Measurements from ENCODE around the gene NTN4. TPM values are rescaled to one million over a fixed set of nuclear protein-coding genes. Genes with fewer than 3 reads are reported as not detected.
"Not testable (repeated sequence)": the region's sequence is repeated elsewhere in the genome, so short reads cannot be mapped to it uniquely, and the experiment has no call there.

NTN4 gene
- total RNA-seq, 1 donor from 2014 or later: not detected

DNA sequence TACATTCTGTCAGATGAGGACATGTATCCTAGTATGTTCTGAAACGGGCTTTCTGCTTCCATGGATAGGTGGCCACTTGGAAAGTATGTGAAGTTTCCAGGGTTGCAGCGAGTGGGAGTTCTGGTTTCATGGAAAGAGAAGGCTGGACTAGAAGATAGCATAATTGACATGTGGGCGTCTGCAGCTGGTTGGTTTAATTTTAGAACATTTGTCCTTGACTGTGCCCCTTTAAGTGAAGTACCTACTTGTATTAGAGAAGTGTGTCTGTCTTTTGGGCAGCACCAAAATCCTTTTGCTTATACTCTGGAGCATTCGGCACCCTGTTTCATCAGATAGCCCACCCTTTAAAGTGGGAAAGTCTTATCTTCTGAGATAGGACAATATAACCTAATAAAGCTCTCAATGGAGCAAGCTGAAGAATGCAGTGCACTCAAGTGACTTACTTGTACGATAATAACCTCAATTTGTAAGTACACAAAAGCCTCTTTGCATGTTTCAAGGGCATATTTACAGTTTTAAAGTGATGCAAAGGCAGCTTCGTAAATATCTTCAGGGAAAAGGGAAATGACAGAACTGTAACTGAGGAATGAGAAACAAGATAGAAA lies 35.2 kb downstream of the NTN4 start:
- Mint-ChIP-seq H3K36me3 (ENCODE audit: low read depth) (no peaks in the 10 kb centered on the region), H3K4me1 (no peaks in the 10 kb centered on the region), H3K9me3 (no peaks in the 10 kb centered on the region), H3K27me3 (peaks cover 15% of the 10 kb centered on the region), H3K4me3 (no peak overlapping the region), H3K27ac (no peak overlapping the region)
- no peak for DNase-seq
- intact Hi-C loops (cut with micrococcal nuclease): no loop called here

DNA sequence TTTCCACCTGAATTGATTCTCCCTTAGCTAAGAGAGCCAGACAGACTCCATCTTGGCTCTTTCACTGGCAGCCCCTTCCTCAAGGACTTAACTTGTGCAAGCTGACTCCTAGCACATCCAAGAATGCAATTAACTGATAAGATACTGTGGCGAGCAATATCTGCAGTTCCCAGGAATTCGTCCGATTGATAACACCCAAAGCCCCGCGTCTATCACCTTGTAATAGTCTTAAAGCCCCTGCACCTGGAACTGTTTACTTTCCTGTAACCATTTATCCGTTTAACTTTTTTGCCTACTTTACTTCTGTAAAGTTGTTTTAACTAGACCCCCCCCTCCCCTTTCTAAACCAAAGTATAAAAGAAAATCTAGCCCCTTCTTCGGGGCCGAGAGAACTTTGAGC lies 44.5 kb downstream of the NTN4 start:
- H3K4me3 Mint-ChIP-seq; H3K4me1 Mint-ChIP-seq; DNase-seq; H3K27ac Mint-ChIP-seq; H3K36me3 Mint-ChIP-seq (ENCODE audit: low read depth); intact Hi-C loops (cut with micrococcal nuclease); H3K9me3 Mint-ChIP-seq: not testable (repeated sequence)
- H3K27me3 Mint-ChIP-seq: peaks cover 16% of the 10 kb centered on the region

DNA sequence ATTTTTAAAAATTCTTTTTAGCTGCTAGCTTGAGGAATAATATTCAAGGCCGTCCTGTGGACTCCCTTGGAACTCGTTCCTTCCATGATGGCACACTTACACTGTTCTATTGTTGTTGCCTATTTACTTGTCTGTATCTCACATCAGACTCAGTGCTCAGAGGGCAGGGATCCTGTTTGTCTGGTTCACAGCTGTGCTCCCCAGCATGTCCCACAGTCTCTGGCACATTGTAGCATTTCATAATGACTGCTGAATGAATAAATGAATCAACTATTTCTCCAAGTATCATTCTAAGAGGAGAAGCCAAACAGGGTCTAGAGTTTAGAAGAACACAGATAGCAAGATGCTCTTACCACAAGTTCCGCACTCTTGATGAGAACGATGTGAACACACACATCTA lies 48.0 kb downstream of the NTN4 start:
- Mint-ChIP-seq H3K27me3 (peaks cover 16% of the 10 kb centered on the region), H3K9me3 (peaks cover 3% of the 10 kb centered on the region), H3K36me3 (ENCODE audit: low read depth) (no peaks in the 10 kb centered on the region), H3K27ac (no peak overlapping the region), H3K4me1 (no peaks in the 10 kb centered on the region), H3K4me3 (no peak overlapping the region)
- intact Hi-C loops (cut with micrococcal nuclease): no loop called here
- no peak for DNase-seq

DNA sequence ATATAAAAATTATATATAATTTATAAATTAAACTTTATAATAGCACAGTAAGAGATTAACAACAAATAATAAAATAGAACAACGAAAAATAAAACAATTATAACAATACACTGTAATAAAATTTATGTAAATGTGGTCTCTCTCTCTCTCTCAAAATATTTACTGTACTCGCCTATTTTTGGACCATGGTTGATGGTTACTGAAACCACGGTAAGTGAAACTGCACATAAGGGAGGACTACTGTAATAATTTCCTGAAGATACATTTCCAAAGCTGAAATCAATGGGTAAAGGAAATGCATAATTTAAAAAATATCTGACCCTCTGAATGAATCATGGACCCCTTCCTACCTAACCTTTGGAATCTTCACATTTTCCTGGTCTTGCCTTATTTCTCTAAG lies 48.9 kb downstream of the NTN4 start:
- DNase-seq: no peak
- Mint-ChIP-seq H3K36me3 (ENCODE audit: low read depth) (no peaks in the 10 kb centered on the region), H3K9me3 (peaks cover 3% of the 10 kb centered on the region), H3K4me1 (no peaks in the 10 kb centered on the region), H3K27ac (no peak overlapping the region), H3K4me3 (no peak overlapping the region), H3K27me3 (peaks cover 16% of the 10 kb centered on the region)
- intact Hi-C loops (cut with micrococcal nuclease): no loop called here

DNA sequence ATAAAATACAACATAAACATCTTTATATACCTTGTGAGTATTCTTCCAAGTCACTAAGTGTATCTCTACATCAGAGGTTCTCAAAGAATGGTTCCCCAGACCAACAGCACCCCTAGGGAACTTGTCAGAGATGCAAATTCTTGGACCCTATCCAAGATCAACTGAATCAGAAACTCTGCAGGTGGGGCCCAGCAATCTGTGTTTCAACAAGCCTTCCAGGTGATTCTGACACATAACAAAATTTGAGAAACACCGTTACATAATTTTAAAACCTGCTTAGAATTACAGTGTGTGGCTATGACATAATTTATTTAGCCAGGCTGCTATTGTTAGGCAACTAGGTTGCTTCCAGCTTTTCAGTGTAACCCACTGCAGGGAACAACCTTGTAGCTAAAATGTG lies 49.8 kb downstream of the NTN4 start:
- intact Hi-C loops (cut with micrococcal nuclease): no loop called here
- Mint-ChIP-seq H3K27me3 (peaks cover 10% of the 10 kb centered on the region), H3K9me3 (peaks cover under 1% of the 10 kb centered on the region), H3K36me3 (ENCODE audit: low read depth) (no peaks in the 10 kb centered on the region), H3K27ac (no peak overlapping the region), H3K4me1 (no peaks in the 10 kb centered on the region), H3K4me3 (no peak overlapping the region)
- DNase-seq: no peak

DNA sequence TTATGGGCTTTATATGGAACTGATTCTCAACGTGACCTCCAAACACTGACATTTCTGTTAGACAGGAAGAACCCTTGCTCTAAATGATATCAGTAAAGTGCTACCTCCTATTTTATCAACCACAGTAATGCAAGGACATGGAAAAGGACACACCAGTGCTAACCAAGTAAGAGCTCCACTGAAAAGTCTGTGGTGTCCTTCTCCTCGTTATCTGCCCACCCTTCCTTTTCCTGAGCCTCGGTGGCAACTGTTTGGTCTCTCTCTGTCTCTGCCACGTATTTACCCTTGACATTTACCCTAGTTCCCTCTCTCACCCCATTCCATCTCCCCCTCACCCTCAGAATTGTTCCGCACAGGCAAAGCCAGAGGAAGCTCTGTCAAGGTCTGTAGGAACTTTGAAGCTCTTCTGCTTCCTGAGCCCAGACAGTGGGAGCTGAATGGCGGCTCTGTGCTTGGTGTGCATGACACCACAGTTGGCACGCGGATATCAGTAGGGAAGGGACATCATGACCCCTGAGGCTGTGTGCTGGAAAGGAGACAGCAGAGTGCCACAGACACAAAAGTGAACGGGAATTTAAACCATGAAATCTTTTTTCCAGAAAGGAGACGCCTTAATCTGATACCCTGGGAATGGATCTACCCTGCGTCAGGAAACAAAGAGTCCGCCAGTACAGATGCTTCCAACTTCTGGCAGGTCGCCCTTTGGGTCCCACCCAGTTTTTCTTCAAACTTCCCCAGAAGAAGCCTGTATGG lies 50.8 kb downstream of the NTN4 start:
- H3K4me3 Mint-ChIP-seq: no peak overlapping the region
- no peaks in the 10 kb centered on the region for H3K36me3 Mint-ChIP-seq (ENCODE audit: low read depth)
- peaks cover 4% of the 10 kb centered on the region for H3K27me3 Mint-ChIP-seq
- no peaks in the 10 kb centered on the region for H3K4me1 Mint-ChIP-seq
- no peaks in the 10 kb centered on the region for H3K9me3 Mint-ChIP-seq
- no peak overlapping the region for H3K27ac Mint-ChIP-seq
- DNase-seq: no peak
- intact Hi-C loops (cut with micrococcal nuclease): no loop called here

DNA sequence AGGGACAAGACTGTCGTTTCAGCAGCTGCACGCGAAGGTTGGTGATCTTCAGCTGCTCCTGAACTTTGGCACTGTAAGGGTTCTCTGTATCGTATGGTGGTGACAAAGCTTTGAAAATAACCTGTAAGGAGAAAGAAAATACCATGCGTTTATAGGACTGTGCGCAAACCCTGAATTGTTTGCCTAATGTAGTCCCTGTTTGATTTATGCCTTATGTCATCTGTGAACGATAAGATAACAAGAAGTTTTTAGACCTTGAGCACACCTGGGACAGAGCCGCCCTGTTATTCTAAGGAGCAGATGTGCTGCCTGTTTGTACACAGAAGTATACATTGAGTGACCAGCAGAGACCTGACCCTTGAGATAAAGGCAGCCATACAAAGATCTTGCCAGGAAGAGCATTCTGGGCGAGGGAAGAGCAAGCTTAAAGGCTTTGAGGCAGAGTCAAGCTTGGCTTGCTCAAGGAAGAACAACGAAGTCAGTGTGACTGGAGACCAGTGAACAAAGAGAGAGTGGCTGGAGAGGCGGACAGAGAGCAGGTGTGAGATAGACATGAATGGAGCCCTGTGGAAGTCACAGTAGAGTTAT lies 52.4 kb downstream of the NTN4 start:
- H3K4me3 Mint-ChIP-seq: no peak overlapping the region
- peaks cover 3% of the 10 kb centered on the region for H3K27me3 Mint-ChIP-seq
- DNase-seq: no peak
- no peak overlapping the region for H3K27ac Mint-ChIP-seq
- intact Hi-C loops (cut with micrococcal nuclease): no loop called here
- no peaks in the 10 kb centered on the region for H3K36me3 Mint-ChIP-seq (ENCODE audit: low read depth)
- H3K4me1 Mint-ChIP-seq: no peaks in the 10 kb centered on the region
- H3K9me3 Mint-ChIP-seq: no peaks in the 10 kb centered on the region

DNA sequence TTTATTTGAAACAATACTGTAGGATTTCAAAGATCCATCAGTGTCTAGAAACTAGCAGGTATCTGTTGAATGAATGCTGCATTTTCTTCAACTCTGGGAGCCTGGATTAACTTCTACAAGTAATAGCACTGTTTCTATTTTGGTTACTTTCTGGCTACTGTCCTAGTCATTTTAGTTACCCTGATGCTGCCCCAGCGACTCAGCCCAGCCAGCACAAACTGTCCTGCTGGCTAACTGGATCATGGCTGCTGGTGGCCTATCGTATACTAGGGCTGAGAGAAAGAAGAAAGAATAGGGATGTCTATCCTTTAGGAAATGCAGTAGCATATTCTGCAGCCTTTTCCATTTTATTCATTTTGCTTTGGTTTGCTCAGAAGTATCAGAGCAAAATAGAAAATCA lies 53.9 kb downstream of the NTN4 start:
- Mint-ChIP-seq H3K27ac (no peak overlapping the region), H3K36me3 (ENCODE audit: low read depth) (no peaks in the 10 kb centered on the region), H3K27me3 (peaks cover 4% of the 10 kb centered on the region), H3K4me3 (no peak overlapping the region), H3K4me1 (no peaks in the 10 kb centered on the region), H3K9me3 (no peaks in the 10 kb centered on the region)
- DNase-seq: no peak
- intact Hi-C loops (cut with micrococcal nuclease): no loop called here

DNA sequence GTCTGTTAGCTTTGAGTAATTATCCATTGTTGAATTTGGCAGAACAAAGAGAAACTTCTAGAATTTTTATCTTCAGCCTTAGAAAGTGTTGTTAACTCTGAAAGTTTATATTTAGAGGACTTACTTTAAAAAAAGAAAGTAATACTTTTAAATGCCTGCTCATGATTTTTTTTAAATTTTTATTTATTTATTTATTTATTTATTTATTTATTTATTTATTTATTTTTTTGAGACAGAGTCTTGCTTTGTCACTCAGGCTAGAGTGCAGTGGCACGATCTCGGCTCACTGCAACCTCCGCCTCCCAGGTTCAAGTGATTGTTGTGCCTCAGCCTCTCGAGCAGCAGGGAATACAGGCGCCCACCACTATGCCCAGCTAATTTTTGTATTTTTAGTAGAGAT lies 54.8 kb downstream of the NTN4 start:
- H3K27ac Mint-ChIP-seq; H3K4me3 Mint-ChIP-seq; H3K9me3 Mint-ChIP-seq; H3K36me3 Mint-ChIP-seq (ENCODE audit: low read depth); intact Hi-C loops (cut with micrococcal nuclease); H3K4me1 Mint-ChIP-seq; DNase-seq; H3K27me3 Mint-ChIP-seq: not testable (repeated sequence)

DNA sequence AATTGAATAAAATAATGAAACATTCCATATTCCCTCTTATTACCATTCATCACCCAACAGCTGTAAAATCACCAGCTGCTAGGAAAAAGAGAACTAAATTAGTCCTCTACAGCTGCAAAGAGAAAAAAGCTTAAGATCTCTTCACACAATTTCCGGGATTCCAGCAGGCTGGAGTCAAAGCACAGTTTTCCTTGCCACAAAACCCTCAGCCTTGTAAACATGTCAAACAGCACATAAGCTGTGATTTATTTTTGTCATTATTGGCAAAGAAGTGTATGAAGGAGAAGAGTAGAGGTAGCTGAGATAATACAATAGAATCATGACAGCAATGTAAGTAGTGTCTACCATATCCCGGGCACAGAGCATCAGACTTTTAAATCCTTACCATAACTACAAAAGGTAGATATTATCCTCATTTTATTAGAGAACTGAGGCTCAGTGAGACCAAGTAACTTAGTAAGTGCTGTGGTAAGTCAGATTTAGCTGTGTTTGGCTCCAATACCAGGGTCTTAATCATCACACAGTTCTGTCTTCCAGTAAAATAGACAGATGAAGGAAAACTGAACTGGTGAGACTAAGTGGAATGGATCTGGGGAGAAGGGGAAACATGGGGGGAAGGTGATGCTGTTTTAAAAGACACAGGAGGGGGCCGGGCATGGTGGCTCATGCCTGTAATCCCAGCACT lies 57.3 kb downstream of the NTN4 start:
- H3K9me3 Mint-ChIP-seq: no peaks in the 10 kb centered on the region
- no peaks in the 10 kb centered on the region for H3K4me1 Mint-ChIP-seq
- peaks cover 6% of the 10 kb centered on the region for H3K27me3 Mint-ChIP-seq
- intact Hi-C loops (cut with micrococcal nuclease): no loop called here
- H3K36me3 Mint-ChIP-seq (ENCODE audit: low read depth): no peaks in the 10 kb centered on the region
- no peak overlapping the region for H3K27ac Mint-ChIP-seq
- no peak overlapping the region for H3K4me3 Mint-ChIP-seq
- no peak for DNase-seq

DNA sequence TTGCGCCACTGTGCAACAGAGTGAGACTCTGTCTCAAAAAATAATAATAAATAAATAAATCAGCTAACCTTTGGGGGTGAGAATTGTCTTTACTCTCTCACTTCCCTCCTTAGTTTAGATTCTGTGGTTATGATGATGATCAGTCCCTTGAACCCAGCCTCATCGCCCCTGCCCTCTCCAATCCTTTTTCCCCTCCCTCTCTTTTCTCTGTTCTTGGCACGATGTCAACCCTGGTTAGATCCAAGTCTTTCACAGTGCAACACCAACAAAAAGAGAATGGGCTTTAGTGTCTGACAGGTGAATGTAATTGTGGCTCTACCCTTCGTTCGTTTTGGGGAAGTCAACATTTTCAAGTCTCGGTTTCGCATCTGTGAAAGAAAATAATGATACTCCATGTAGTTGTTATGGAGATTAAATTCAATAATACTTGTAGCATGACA lies 59.0 kb downstream of the NTN4 start:
- H3K36me3 Mint-ChIP-seq (ENCODE audit: low read depth): no peaks in the 10 kb centered on the region
- no peaks in the 10 kb centered on the region for H3K4me1 Mint-ChIP-seq
- H3K27ac Mint-ChIP-seq: no peak overlapping the region
- H3K27me3 Mint-ChIP-seq: peaks cover 8% of the 10 kb centered on the region
- DNase-seq: no peak
- H3K9me3 Mint-ChIP-seq: peaks cover 4% of the 10 kb centered on the region
- intact Hi-C loops (cut with micrococcal nuclease): no loop called here
- H3K4me3 Mint-ChIP-seq: no peak overlapping the region

DNA sequence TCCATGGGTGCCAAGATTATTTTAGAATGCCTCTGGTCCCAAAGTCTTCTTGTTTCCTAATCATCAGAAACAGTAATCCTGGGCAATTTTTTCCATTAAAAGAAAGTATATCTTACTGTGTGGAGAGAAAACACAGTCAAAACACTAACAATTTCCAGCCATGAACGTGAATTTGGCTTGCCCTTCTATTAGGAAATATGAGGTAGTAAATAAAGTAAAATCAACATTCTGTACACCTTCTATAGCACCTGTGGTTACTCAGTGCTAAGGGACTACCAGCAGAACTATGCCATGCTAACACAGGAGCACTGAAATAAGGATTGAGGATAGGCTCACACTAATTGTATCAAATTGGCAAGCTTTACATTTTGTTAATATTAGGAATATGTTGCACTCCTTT lies 60.1 kb downstream of the NTN4 start:
- Mint-ChIP-seq H3K27ac (no peak overlapping the region), H3K9me3 (peaks cover 8% of the 10 kb centered on the region), H3K27me3 (peaks cover 10% of the 10 kb centered on the region), H3K4me3 (no peak overlapping the region), H3K4me1 (no peaks in the 10 kb centered on the region), H3K36me3 (ENCODE audit: low read depth) (no peaks in the 10 kb centered on the region)
- intact Hi-C loops (cut with micrococcal nuclease): no loop called here
- DNase-seq: no peak

DNA sequence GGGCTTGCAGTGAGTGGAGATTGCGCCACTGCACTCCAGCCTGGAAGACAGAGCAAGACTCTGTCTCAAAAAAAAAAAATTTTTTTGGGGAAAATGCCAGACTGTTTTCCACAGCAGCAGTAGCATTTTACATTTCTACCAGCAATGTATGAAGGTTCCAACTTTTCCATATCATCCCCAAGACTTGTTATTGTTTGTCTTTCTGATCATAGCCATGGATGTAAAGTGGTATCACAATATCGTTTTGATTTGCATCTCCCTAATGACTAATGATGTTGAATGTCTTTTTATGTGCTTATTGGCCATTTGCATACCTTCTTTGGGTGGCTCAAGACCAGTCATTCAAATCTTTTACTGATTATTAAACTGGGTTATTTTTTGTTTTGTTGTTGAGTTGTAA lies 63.7 kb downstream of the NTN4 start:
- Mint-ChIP-seq H3K4me1 (no peaks in the 10 kb centered on the region), H3K36me3 (ENCODE audit: low read depth) (no peaks in the 10 kb centered on the region), H3K27me3 (peaks cover 8% of the 10 kb centered on the region), H3K9me3 (peaks cover 8% of the 10 kb centered on the region), H3K4me3 (no peak overlapping the region), H3K27ac (no peak overlapping the region)
- intact Hi-C loops (cut with micrococcal nuclease): no loop called here
- no peak for DNase-seq

DNA sequence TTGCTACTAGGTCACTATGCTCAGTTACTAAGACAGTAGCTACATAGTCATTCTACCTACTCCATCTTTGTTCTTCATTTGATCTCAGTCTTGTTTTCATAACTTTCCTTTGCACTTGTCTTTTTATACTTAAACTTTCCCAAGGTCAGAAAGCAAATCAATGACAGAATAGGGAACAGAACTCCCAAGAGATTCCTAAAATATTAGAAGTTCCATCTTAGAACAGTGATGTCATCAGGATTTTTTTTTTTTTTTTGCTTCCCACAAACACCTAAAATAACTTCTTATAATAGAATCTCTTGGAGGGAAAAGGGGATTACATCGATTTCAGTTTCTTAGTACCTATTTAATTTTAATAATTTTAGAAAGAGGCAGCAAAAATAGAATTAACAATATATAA lies 65.8 kb downstream of the NTN4 start:
- peaks cover 8% of the 10 kb centered on the region for H3K9me3 Mint-ChIP-seq
- no peak for DNase-seq
- H3K4me3 Mint-ChIP-seq: no peak overlapping the region
- peaks cover 8% of the 10 kb centered on the region for H3K27me3 Mint-ChIP-seq
- no peaks in the 10 kb centered on the region for H3K36me3 Mint-ChIP-seq (ENCODE audit: low read depth)
- intact Hi-C loops (cut with micrococcal nuclease): no loop called here
- no peaks in the 10 kb centered on the region for H3K4me1 Mint-ChIP-seq
- no peak overlapping the region for H3K27ac Mint-ChIP-seq
